Sigmoid colon (tissue), 3 donors: ENCODE results near the gene GLG1.

Experiments
- POLR2A ChIP-seq, 2 donors: fragments of 450-650 bp; IDR thresholded peaks; one replicate each; pipeline ENCODE4 v1.6.1; 2016; ENCODE audit warnings: antibody characterized with exemption in 2 of 2, mild to moderate bottlenecking in 2 of 2, moderate library complexity in 2 of 2
- TF ChIP-seq, protein P1 (sequence below), 4 experiments: fragments of 450-650 bp in 3 of 4; fragments of 200-600 bp in 1 of 4; IDR thresholded peaks; one replicate each; pipeline ENCODE4 v1.5.1; 2016 to 2019; ENCODE audit warnings: antibody characterized with exemption in 4 of 4, mild to moderate bottlenecking in 3 of 4, moderate library complexity in 2 of 4

DNA sequence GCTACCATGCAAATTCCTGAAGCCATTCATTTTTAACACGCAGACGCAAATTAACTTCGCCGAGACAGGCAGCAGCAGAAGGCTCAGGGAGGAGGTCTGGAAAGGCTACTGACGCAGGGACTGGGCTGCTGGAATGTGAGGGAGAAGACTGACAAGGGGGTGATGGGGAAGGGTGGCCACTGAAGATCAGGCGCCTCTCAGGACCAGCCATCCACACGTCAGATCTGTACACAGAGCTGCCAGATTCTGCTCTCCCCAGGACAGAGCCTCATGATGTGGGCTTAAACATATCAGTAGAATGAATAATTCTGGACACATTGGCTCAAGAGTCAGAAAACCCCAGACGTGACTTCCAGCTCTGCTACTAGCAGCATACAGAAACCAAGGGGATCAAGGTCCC, 160.0 kb downstream of the GLG1 start:
- TF ChIP-seq, protein P1, sequence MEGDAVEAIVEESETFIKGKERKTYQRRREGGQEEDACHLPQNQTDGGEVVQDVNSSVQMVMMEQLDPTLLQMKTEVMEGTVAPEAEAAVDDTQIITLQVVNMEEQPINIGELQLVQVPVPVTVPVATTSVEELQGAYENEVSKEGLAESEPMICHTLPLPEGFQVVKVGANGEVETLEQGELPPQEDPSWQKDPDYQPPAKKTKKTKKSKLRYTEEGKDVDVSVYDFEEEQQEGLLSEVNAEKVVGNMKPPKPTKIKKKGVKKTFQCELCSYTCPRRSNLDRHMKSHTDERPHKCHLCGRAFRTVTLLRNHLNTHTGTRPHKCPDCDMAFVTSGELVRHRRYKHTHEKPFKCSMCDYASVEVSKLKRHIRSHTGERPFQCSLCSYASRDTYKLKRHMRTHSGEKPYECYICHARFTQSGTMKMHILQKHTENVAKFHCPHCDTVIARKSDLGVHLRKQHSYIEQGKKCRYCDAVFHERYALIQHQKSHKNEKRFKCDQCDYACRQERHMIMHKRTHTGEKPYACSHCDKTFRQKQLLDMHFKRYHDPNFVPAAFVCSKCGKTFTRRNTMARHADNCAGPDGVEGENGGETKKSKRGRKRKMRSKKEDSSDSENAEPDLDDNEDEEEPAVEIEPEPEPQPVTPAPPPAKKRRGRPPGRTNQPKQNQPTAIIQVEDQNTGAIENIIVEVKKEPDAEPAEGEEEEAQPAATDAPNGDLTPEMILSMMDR (IDR thresholded peaks at IDR 0.05), result no peak
- TF ChIP-seq POLR2A (IDR thresholded peaks at IDR 0.05), result no peak
